MCF 10A (cell line): ENCODE results near the gene CHD9. TPM values are rescaled to one million over a fixed set of nuclear protein-coding genes. Genes with fewer than 3 reads are reported as not detected.

ENCODE experiments used
- BruUV-seq: library from RNA; stranded (reverse); fragments of 400-500 nt; replicated peaks from 2 replicates; lab custom pipeline; 2021; lab: Mats Ljungman, UMichigan
- CTCF ChIA-PET: fragments of 300-600 bp; sonication (Branson Sonifier 250); formaldehyde crosslinking; extraction: SDS; loops from one replicate; lab custom pipeline; 2021; ENCODE audit warnings: antibody characterized with exemption, inconsistent platforms; lab: Yijun Ruan, JAX
- POLR2A ChIA-PET: fragments of 300-600, 350-650 bp; sonication (Branson Sonifier 250); formaldehyde crosslinking; extraction: SDS; loops from one replicate; lab custom pipeline; 2020; ENCODE audit warnings: antibody characterized with exemption, inconsistent platforms; lab: Yijun Ruan, JAX
- DNase-seq: peaks from one replicate; pipeline ENCODE4 v3.0.0-alpha.2; 2018; ENCODE audit not compliant: unreplicated experiment
- H3K27ac Mint-ChIP-seq: one replicate; pipeline ENCODE4 v1.8.0; 2022; ENCODE audit warnings: mild to moderate bottlenecking, low read depth, mixed read lengths; ENCODE audit not compliant: unreplicated experiment
- H3K27me3 Mint-ChIP-seq: one replicate; pipeline ENCODE4 v1.8.0; 2022; ENCODE audit warnings: mixed read lengths; ENCODE audit not compliant: insufficient read depth, unreplicated experiment
- H3K36me3 Mint-ChIP-seq: one replicate; pipeline ENCODE4 v1.8.0; 2022; ENCODE audit warnings: mild to moderate bottlenecking, moderate library complexity, mixed read lengths; ENCODE audit not compliant: insufficient read depth, unreplicated experiment
- H3K4me1 Mint-ChIP-seq: one replicate; pipeline ENCODE4 v1.8.0; 2022; ENCODE audit warnings: mixed read lengths; ENCODE audit not compliant: insufficient read depth, unreplicated experiment
- H3K4me3 Mint-ChIP-seq: one replicate; pipeline ENCODE4 v1.8.0; 2022; ENCODE audit warnings: mild to moderate bottlenecking, moderate library complexity, mixed read lengths; ENCODE audit not compliant: unreplicated experiment
- H3K9me3 Mint-ChIP-seq: one replicate; pipeline ENCODE4 v1.8.0; 2022; ENCODE audit warnings: mixed read lengths; ENCODE audit not compliant: unreplicated experiment
- CTCF ChIP-seq: fragments of 200-600 bp; IDR thresholded peaks from one replicate; pipeline ENCODE4 v1.8.0; 2022; ENCODE audit warnings: antibody characterized with exemption, mild to moderate bottlenecking; ENCODE audit not compliant: unreplicated experiment
- intact Hi-C: fragments of 100-400 bp; cut with micrococcal nuclease; formaldehyde crosslinking; loops from 2 replicates; pipeline ENCODE4 v1.14.1; 2022
- total RNA-seq: library from RNA; stranded (reverse); gene quantifications from 2 replicates; pipeline ENCODE4 v1.2.3, GENCODE V29; 2022

CHD9 gene
- total RNA-seq, 1 experiment from 2014 or later, result 62.8 TPM

- Mint-ChIP-seq H3K27me3 (no peaks in the 10 kb centered on the region), H3K27ac (peak overlapping the region; percentile 65), H3K4me3 (no peak overlapping the region), H3K4me1 (peaks cover 15% of the 10 kb centered on the region), H3K9me3 (no peaks in the 10 kb centered on the region), H3K36me3 (peaks cover 94% of the 10 kb centered on the region)
- POLR2A ChIA-PET, result no interaction called here
- peak; percentile 36 for DNase-seq
- TF ChIP-seq CTCF, result no peak
- CTCF ChIA-PET, result no interaction called here
- intact Hi-C loops, result no loop called here
- no TSS peak for BruUV-seq
Observed at GRCh38 chr16:53257001-53257400, 202.2 kb downstream of the CHD9 start.

- Mint-ChIP-seq H3K4me1 (peaks cover 15% of the 10 kb centered on the region), H3K27ac (no peak overlapping the region), H3K36me3 (peaks cover 93% of the 10 kb centered on the region), H3K27me3 (no peaks in the 10 kb centered on the region), H3K9me3 (no peaks in the 10 kb centered on the region), H3K4me3 (no peak overlapping the region)
- POLR2A ChIA-PET, result interaction anchor here (1.2 kb wide), 1 partner anchor 206 kb away, joined by 3 read pairs; the partner anchor contains the start of gene CHD9NB
- intact Hi-C loops, result no loop called here
- DNase-seq, result no peak
- CTCF ChIA-PET, result interaction anchor here (0.6 to 1.4 kb wide), 2 partner anchors 10 to 186 kb away, joined by 3 to 5 read pairs; no protein-coding TSS in a partner anchor
- no TSS peak for BruUV-seq
- no peak for TF ChIP-seq CTCF
Observed at GRCh38 chr16:53258809-53259208, 204.0 kb downstream of the CHD9 start.

GRCh38 chr16:53261276-53261675 lies 206.5 kb downstream of the CHD9 start:
- ChIA-PET CTCF (no interaction called here), POLR2A (interaction anchor here (0.6 kb wide), 1 partner anchor 173 kb away, joined by 3 read pairs; the partner anchor contains the start of gene RBL2)
- no peak overlapping the region for H3K4me3 Mint-ChIP-seq
- no peaks in the 10 kb centered on the region for H3K9me3 Mint-ChIP-seq
- no peak for TF ChIP-seq CTCF
- intact Hi-C loops, result no loop called here
- no TSS peak for BruUV-seq
- peaks cover 92% of the 10 kb centered on the region for H3K36me3 Mint-ChIP-seq
- no peak for DNase-seq
- H3K27me3 Mint-ChIP-seq, result no peaks in the 10 kb centered on the region
- H3K27ac Mint-ChIP-seq, result no peak overlapping the region
- H3K4me1 Mint-ChIP-seq, result peaks cover 14% of the 10 kb centered on the region

GRCh38 chr16:53262645-53263044 lies 207.9 kb downstream of the CHD9 start:
- BruUV-seq, result no TSS peak
- no peak for TF ChIP-seq CTCF
- CTCF ChIA-PET, result no interaction called here
- POLR2A ChIA-PET, result no interaction called here
- H3K36me3 Mint-ChIP-seq, result peaks cover 79% of the 10 kb centered on the region
- DNase-seq, result no peak
- no peaks in the 10 kb centered on the region for H3K9me3 Mint-ChIP-seq
- no peaks in the 10 kb centered on the region for H3K27me3 Mint-ChIP-seq
- H3K4me1 Mint-ChIP-seq, result peaks cover under 1% of the 10 kb centered on the region
- intact Hi-C loops, result no loop called here
- H3K27ac Mint-ChIP-seq, result no peak overlapping the region
- H3K4me3 Mint-ChIP-seq, result no peak overlapping the region
